GM19438 (cell line): Measurements from ENCODE around the gene ARHGAP8.

Source experiments
- ATAC-seq: cut with Tn5 transposase; IDR thresholded peaks from one replicate; pipeline ENCODE4 v1.9.1; 2021; ENCODE audit warnings: low read depth; ENCODE audit not compliant: unreplicated experiment

Gene ARHGAP8

GRCh38 chr22:44760476-44760875 is 8.1 kb downstream of the ARHGAP8 start:
- no peak for ATAC-seq

DNA sequence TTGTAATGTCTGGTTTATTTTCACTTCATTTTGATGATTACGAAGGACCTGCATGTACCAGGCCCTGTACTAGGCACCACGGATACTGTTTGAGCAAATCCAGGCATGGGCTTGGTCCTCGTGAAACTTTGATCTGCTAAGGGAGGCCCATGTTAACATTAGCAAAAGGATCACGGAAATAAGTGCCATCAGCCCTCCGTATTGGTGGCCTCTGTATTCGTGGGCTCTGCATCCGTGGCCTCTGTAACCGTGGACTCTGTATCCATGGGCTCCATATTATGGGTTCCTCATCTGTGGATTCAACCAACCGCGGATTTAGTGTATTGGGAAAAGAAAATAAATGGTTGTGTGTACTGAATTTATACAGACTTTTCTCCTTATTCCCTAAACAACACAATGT is 8.7 kb downstream of the ARHGAP8 start:
- ATAC-seq, result no peak

DNA sequence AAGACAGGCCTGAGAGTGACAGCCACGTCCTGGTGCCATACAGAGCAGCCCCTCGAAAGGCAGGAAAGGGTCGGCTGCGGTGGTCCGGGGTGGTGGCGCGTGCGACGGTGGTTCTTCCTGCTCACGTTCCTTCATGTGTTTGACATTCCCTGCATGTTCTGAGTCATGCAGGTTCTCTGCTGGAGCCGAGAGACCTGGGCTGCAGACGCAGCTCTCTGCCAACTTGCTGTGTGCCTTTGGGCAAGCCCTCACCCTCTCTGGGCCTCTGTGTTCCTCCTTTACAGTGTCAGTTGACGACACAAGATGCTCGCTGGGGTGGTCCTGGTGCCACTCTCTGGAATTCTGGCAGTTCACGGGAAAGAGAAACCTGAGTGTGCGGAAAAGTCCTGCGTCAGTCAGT is 12.0 kb downstream of the ARHGAP8 start:
- ATAC-seq, result no peak

DNA sequence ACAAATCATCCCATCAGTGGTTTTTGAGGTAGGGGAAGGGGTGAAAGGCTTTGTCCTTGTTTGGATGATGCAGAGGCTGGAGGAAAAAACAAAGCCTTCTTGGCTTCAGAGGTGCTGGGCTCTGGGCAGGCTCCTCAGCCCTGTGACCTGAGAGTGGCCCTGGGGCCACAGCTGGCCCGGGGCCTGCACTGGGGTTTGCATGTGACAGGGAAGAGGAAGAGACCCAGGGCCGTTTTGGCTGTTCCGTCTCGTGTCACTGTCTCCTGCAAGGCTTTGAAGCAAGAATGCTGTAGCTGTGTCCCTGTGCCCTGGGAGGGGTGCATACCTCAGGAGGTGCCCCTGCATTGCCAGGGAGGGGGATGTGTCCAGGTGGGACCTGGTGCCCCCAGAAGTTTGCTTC is 12.6 kb downstream of the ARHGAP8 start:
- no peak for ATAC-seq

- ATAC-seq, result no peak
Measured at GRCh38 chr22:44765571-44766285, 13.4 kb downstream of the ARHGAP8 start.

DNA sequence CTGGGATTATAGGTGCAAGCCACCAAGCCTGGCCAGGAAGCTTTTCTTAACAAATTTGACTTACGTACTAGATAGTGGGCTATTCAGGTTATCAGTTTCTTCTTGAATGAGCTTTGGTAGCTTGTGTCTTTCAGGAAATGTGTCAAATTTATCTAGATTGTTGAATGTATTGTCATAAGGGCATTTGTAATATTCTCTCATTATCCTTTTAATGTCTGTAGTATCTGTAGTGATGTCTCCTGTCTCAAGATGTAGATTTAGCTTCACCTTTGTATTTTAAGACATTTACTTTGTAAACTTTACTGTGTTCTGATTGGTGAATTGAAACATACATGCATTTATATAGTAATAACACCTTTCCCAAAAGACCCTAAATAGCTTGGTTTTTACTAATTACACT is 20.7 kb downstream of the ARHGAP8 start:
- ATAC-seq, result no peak

DNA sequence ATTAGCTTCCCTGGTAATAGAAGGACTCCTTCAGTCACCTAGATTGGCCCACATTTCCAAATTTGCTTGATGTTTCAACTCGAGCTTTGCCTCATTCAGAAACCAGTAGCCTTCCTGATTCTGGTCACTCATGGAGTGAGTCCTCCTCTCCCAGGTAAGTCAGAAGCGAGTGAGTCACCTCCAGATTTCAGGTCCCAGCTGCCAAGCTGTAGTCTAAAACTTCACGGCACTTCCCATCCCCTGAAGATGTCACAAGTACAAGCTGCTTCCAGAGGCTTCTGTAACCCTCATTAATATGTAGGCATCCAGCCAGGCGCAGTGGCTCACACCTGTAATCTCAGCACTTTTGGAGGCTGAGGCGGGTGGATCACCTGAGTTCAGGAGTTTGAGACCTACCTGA is 23.5 kb downstream of the ARHGAP8 start:
- no peak for ATAC-seq

DNA sequence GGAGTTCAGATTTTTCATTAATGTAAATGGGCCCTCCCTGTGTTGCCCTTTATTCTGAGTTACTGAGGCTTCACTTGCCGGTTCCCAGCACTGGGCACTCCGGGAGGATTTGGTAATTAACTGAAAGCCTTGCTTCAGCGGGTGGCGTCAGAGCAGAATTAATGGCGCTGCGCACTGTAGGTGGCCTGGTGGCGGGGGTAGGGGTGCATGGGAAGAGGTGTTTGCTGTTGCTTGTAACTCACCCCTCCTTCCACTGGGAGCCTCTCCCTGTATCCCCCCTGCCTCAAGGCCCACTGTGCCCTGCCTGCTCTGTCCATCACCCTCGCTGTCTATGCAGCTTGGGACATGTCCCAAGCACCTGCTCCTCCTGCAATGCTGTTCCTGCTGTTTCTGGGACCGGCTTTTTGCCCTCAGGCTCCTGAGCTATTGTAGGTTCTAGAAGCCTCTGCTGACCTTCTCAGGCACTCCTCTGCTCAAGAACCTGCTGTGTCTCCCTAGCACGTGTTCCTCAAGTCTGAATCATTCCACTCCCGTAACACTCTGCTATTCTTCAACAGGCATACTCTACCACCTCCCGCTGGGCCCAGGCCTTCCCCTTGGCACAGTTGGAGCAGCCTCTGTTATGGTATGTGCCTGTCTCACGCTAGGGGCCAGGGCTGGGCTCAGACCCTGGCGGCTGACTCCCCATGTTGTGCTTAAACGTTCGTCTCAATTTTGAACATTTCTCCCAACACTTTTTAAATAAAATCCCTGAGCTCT is 24.4 kb downstream of the ARHGAP8 start:
- no peak for ATAC-seq

- no peak for ATAC-seq
Measured at GRCh38 chr22:44777364-44777755, 25.0 kb downstream of the ARHGAP8 start.

GRCh38 chr22:44780876-44781449 is 28.6 kb downstream of the ARHGAP8 start:
- no peak for ATAC-seq

- ATAC-seq, result no peak
Measured at GRCh38 chr22:44782363-44782963, 30.1 kb downstream of the ARHGAP8 start.

DNA sequence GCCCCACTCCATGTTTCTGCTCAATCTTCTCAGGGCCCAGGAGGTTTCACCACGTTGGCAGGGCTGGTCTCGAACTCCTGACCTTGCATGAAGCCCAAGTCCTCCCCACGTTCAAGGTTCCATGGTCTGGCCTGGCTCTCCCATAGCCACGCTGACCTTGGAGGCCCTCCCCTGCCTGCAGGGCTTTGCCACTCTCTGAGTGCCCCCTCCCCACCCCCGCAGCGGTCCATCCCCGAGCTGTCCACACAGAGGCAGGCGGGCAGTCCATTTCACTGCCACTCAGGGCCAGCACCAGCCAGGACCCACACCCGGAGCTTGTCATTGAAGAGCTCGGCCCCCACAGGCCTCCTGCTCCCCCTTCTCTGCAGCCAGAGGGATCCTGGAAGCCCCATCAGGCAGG is 30.7 kb downstream of the ARHGAP8 start:
- no peak for ATAC-seq

DNA sequence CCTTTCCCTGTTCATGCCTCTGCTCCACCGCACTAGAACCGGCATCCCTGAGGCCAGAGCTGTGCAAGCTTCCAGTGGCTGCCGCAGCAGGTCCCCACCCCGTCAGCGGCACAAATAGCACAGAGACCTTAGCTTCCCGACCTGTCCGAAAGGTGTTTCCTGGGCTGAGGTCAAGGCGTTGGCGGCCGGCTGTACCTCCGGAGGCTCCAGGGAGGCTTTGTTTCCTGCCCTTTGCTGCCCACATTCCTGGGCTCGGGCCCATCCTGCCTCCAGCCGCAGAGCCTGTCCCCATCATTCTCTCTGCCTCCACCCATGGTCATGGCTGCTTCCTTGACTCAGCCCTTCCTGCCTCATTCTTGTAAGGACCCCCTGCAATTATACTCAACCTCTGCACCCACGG is 31.2 kb downstream of the ARHGAP8 start:
- ATAC-seq, result no peak

- no peak for ATAC-seq
Measured at GRCh38 chr22:44786136-44786535, 33.8 kb downstream of the ARHGAP8 start.

DNA sequence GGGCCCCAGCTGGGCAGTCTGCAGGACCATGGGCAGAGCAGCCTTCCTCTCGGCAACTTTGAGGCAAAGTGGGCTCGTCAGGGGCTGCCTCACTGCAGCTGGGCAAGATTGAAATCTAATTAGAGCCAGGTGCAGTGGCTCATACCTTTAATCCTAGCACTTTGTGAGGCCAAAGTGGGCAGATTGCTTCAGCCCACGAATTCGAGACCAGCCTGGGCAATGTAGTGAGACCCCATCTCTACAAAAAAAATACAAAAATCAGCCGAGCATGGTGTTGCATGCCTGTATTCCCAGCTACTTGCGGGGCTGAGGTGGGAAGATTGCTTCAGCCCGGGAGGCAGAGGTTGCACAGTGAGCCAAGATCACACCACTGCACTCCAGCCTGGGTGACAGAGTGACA is 34.2 kb downstream of the ARHGAP8 start:
- no peak for ATAC-seq

GRCh38 chr22:44787832-44788231 is 35.5 kb downstream of the ARHGAP8 start:
- no peak for ATAC-seq

DNA sequence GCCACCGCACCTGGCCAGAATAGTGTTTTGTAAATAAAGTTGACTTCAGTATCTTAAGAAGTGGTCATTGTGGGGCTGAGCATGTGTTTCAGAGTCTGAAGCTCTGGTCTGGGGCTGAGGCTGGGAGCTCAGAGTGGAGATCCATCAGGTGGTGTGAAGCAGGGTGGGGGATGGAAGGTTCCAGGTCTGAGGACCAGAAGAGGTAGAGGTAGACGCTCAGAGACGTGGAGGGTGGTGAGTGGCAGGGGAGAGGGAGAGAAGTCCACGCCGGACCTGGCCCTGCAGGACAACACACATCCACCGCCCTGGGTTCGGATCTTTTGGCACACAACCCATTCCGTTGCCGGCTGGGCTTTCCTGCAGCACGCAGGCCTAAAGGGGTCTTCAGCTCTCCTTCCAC is 40.7 kb downstream of the ARHGAP8 start:
- ATAC-seq, result no peak

DNA sequence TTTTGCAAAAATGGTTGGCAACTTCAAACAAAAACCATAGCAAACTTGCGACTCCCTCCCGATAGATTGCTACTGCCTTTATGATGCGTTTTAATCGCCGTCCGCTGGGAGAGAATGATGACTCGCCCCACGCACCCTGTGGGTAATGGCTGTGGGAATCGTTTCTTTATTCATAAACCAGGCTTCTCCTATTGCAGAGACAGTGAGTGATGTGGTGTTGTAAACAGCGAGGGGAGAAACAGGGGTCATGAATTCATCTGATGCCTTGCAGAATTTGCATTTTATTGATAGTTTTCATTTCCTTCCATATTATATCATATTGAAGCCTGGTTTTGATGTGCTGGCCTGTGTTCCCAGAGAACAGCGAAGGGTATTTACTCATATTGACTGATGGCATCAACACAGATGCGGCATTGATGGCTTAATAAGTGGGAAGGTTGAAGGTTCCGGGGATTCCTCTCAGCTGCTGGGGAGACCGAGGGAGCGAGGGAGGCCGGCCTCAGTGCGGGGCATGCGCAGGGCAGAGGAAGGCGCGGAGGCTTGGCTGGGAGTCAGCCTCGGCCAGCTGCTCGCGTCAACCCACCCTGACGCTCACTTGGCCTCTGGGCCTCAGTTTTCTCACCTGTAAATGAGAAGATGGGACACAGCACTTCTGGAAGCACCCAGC is 41.3 kb downstream of the ARHGAP8 start:
- ATAC-seq, result no peak

DNA sequence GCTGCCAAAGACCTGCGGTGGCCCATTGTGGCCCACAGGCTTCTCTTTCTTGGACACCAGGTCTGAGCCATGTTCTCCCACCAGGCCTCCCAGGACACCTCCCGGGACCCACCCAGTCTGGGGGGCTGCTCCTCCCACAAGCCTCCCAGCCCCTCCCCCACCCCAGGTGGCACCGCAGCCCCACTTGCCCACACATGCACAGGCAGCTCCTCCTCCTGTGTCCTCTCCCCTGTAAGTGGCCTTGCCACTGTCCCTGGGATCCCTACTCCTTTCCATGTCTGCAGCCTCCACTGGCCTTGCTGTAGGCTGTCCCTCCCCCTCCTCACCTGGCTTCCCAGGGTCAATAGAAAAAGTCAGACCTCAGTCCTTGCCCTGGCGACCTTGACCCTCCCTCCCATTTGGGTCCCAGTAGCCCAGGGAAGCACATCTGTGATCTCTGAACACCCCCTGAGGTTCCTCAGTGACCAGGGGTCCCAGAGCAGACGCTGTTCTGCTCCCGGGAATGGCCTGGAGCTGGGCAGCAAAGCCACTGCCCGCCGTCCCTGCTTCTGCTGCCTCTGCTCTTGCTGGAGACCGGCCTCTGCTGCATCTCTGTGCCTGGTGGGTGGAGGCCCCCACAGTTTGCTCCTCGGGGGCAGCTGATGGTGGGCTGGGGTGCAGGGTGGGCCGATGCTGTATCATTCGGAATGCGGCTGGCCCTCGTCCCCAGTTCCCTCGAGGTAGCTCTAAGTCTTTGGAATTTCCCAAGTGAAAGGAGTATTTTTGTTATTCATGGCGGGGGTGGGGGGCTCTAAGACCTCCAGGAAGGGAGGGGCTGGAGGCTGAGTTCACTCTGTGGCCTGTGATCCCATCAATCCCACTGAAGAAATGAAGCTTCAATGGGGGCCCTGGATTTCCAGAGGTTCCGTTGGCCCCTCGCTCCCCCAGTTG is 43.6 kb downstream of the ARHGAP8 start:
- ATAC-seq, result no peak

DNA sequence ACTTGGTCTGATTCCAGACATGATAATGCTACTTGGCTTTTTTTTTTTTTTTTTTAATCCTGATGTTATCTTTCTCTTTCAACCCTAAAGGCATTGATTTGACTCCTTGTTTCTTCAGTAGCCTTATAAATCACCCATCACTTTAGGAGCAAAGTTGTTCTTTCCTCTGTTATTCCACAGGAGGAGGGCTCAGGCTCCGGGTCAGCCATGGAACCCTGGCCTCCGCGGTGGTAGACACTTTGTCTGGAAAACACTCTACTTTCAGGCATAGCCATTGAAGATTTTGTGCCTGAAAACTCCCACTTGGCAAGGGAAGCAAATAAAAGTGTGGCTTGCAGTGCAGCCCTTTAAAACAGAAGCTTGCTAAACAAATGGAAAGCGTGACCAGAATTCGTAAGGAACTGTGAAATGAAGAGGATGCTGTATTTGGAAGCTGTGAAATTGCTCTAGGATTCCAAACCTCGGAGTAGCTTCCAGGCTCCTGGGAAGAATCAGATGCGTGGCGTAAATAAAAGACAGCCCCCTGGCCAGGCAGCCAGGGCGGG is 44.9 kb downstream of the ARHGAP8 start:
- no peak for ATAC-seq
